K562 (cell line): Measurements from ENCODE around the gene ITPR2. TPM values are rescaled to one million over a fixed set of nuclear protein-coding genes. Genes with fewer than 3 reads are reported as not detected.

Source experiments
- GABPA ChIP-seq: fragments of 200-800 bp; sonication (Bioruptor generic); conservative IDR thresholded peaks from 2 replicates; pipeline ENCODE4 v1.6.1; 2016; ENCODE audit warnings: low read depth, missing genetic modification characterization, missing compliant biosample characterization
- HDAC1 ChIP-seq, 2 experiments: fragments of 450-650 bp; IDR thresholded peaks; 2 replicates each; pipeline ENCODE4 v1.6.1; 2016 to 2017; ENCODE audit warnings: inconsistent platforms in 1 of 2, mild to moderate bottlenecking in 1 of 2, moderate library complexity in 1 of 2
- TAF1 ChIP-seq: IDR thresholded peaks from 2 replicates; pipeline ENCODE4 v1.6.1; 2011; ENCODE audit warnings: mild to moderate bottlenecking, low read length, moderate library complexity; ENCODE audit not compliant: insufficient read depth, control insufficient read depth, severe bottlenecking; ENCODE audit errors: extremely low read depth
- TAF9B ChIP-seq: fragments of 450-650 bp; IDR thresholded peaks from 2 replicates; pipeline ENCODE4 v1.6.1; 2018; ENCODE audit warnings: mild to moderate bottlenecking; ENCODE audit not compliant: partially characterized antibody
- polyA plus RNA-seq, 8 experiments: library from polyadenylated mRNA; depleted of rRNA in 4 of 8; stranded (reverse) in 5 of 8; unstranded in 3 of 8; fragments of >200 nt; fragmentation: Nextera tagmentation in 2 of 8; fragmentation: Illumina TruSeq in 1 of 8; extraction: Ambion mirVana in 2 of 8; extraction: Trizol in 1 of 8; gene quantifications; 2 replicates each; pipeline versions ENCODE4 v1.2.1 to v1.2.3, GENCODE V29; 2011 to 2014; ENCODE audit warnings: inconsistent platforms in 1 of 8, missing spikeins in 1 of 8
- total RNA-seq, 7 experiments: library from RNA; depleted of rRNA in 6 of 7; stranded (reverse); fragments of >200 nt in 6 of 7; fragmentation: Illumina TruSeq in 2 of 7; extraction: Trizol in 2 of 7; gene quantifications; 2 replicates each; pipeline versions ENCODE4 v1.2.1 to v1.2.3, GENCODE V29; 2011 to 2021; ENCODE audit warnings: low replicate concordance in 1 of 7
- TF ChIP-seq, protein P1 (sequence below): fragments of 450-650 bp; IDR thresholded peaks from 2 replicates; pipeline ENCODE4 v1.6.1; 2018; ENCODE audit warnings: mild to moderate bottlenecking, low read depth; ENCODE audit not compliant: partially characterized antibody
- TF ChIP-seq, protein P2 (sequence below): sonication (generic); formaldehyde crosslinking; IDR thresholded peaks from 2 replicates; pipeline ENCODE4 v1.9.0; 2022; ENCODE audit warnings: mild to moderate bottlenecking, missing genetic modification reagents
- TF ChIP-seq, protein P3 (sequence below): sonication (generic); formaldehyde crosslinking; IDR thresholded peaks from 2 replicates; pipeline ENCODE4 v1.8.1; 2023; ENCODE audit warnings: mild to moderate bottlenecking, missing genetic modification reagents

Gene ITPR2
- total and polyA plus RNA-seq, 9 of the 15 experiments (the other 6 are each of a cell fraction or from before 2014, with no cell fraction given), result 0.21 to 3.3 (median 0.95) TPM

DNA sequence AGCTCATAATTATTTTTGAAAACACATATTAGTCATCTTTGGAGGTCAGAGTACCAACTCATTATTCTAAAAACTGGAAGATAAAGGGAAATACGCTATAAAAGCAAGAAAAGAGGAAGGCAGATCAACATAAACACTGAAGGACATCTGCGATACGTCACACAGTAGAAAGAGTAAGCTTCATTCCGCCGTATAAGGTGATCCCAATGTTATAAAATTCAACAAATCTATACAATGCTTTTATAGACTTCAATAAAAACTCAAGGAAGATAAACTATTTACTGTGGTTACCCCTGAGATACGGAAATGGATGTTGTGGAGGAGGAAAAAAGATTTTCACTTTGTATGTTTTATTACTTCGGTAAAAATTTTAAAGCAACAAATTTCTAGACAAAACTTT, 92.6 kb downstream of the ITPR2 start (continued):
- TF ChIP-seq, protein P1, sequence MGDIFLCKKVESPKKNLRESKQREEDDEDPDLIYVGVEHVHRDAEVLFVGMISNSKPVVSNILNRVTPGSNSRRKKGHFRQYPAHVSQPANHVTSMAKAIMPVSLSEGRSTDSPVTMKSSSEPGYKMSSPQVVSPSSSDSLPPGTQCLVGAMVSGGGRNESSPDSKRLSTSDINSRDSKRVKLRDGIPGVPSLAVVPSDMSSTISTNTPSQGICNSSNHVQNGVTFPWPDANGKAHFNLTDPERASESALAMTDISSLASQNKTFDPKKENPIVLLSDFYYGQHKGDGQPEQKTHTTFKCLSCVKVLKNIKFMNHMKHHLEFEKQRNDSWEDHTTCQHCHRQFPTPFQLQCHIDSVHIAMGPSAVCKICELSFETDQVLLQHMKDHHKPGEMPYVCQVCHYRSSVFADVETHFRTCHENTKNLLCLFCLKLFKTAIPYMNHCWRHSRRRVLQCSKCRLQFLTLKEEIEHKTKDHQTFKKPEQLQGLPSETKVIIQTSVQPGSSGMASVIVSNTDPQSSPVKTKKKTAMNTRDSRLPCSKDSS, result no peak
- TF ChIP-seq GABPA (tag) (no peak), TAF1 (no peak), HDAC1 (IDR thresholded peaks at IDR 0.05) (no peak), TAF9B (no peak)
- TF ChIP-seq, protein P2, sequence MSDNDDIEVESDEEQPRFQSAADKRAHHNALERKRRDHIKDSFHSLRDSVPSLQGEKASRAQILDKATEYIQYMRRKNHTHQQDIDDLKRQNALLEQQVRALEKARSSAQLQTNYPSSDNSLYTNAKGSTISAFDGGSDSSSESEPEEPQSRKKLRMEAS (CRISPR knock-in tag), result no peak
- TF ChIP-seq, protein P3, sequence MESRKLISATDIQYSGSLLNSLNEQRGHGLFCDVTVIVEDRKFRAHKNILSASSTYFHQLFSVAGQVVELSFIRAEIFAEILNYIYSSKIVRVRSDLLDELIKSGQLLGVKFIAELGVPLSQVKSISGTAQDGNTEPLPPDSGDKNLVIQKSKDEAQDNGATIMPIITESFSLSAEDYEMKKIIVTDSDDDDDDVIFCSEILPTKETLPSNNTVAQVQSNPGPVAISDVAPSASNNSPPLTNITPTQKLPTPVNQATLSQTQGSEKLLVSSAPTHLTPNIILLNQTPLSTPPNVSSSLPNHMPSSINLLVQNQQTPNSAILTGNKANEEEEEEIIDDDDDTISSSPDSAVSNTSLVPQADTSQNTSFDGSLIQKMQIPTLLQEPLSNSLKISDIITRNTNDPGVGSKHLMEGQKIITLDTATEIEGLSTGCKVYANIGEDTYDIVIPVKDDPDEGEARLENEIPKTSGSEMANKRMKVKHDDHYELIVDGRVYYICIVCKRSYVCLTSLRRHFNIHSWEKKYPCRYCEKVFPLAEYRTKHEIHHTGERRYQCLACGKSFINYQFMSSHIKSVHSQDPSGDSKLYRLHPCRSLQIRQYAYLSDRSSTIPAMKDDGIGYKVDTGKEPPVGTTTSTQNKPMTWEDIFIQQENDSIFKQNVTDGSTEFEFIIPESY (CRISPR knock-in tag), result no peak
- TF ChIP-seq, all 486 proteins: peak for 0
